Neural progenitor cell (in vitro differentiated cells): ENCODE measurements around the gene PDGFRA. TPM values are rescaled to one million over a fixed set of nuclear protein-coding genes. Genes with fewer than 3 reads are reported as not detected.

Source experiments
- DNase-seq: peaks from one replicate; pipeline ENCODE4 v3.0.0-alpha.2; 2016; ENCODE audit warnings: low spot score
- H2AFZ ChIP-seq: fragments of 200-600 bp; sonication (generic); replicated peaks from 2 replicates; pipeline ENCODE4 v1.6.1; 2016; ENCODE audit warnings: antibody characterized with exemption
- H3F3A ChIP-seq: fragments of 200-600 bp; sonication (generic); 2 replicates; pipeline ENCODE4 v1.6.1; 2016; ENCODE audit warnings: antibody characterized with exemption, low read depth
- H3K27ac ChIP-seq: fragments of 200-600 bp; sonication (generic); 2 replicates; pipeline ENCODE4 v1.5.1; 2016; ENCODE audit warnings: mild to moderate bottlenecking
- H3K27me3 ChIP-seq: fragments of 200-600 bp; sonication (generic); 2 replicates; pipeline ENCODE4 v1.6.1; 2016; ENCODE audit warnings: mild to moderate bottlenecking, moderate library complexity
- H3K36me3 ChIP-seq: fragments of 200-600 bp; sonication (generic); 2 replicates; pipeline ENCODE4 v1.5.1; 2016
- H3K4me1 ChIP-seq: fragments of 200-600 bp; sonication (generic); 2 replicates; pipeline ENCODE4 v1.6.1; 2016; ENCODE audit warnings: mixed run types
- H3K4me2 ChIP-seq: fragments of 200-600 bp; sonication (generic); 2 replicates; pipeline ENCODE4 v1.6.1; 2016
- H3K4me3 ChIP-seq: fragments of 200-600 bp; sonication (generic); 2 replicates; pipeline ENCODE4 v1.5.1; 2016
- H3K79me2 ChIP-seq: fragments of 200-600 bp; sonication (generic); 2 replicates; pipeline ENCODE4 v1.6.1; 2016; ENCODE audit warnings: low read depth
- H3K9ac ChIP-seq: fragments of 200-600 bp; sonication (generic); 2 replicates; pipeline ENCODE4 v1.6.1; 2016
- H3K9me3 ChIP-seq: fragments of 200-600 bp; sonication (generic); 2 replicates; pipeline ENCODE4 v1.5.1; 2016; ENCODE audit warnings: low read depth
- H4K20me1 ChIP-seq: fragments of 200-600 bp; sonication (generic); 2 replicates; pipeline ENCODE4 v1.6.1; 2016; ENCODE audit warnings: low read depth
- H3K27ac Mint-ChIP-seq: 3 replicates; pipeline ENCODE4 v1.8.0; 2021; ENCODE audit warnings: mixed read lengths
- H3K27me3 Mint-ChIP-seq: 2 replicates; pipeline ENCODE4 v1.8.0; 2022; ENCODE audit warnings: low read depth, mild to moderate bottlenecking, inconsistent platforms, moderate library complexity, mixed read lengths; ENCODE audit not compliant: insufficient read depth
- H3K36me3 Mint-ChIP-seq: 3 replicates; pipeline ENCODE4 v1.8.0; 2021; ENCODE audit warnings: mixed read lengths
- H3K4me1 Mint-ChIP-seq: 3 replicates; pipeline ENCODE4 v1.8.0; 2021; ENCODE audit warnings: mixed read lengths
- H3K4me3 Mint-ChIP-seq: 3 replicates; pipeline ENCODE4 v1.8.0; 2021; ENCODE audit warnings: mild to moderate bottlenecking, moderate library complexity, mixed read lengths
- H3K9me3 Mint-ChIP-seq: 3 replicates; pipeline ENCODE4 v1.8.0; 2020; ENCODE audit warnings: mixed read lengths
- EZH2 ChIP-seq: fragments of 200-600 bp; sonication (generic); IDR thresholded peaks from 2 replicates; pipeline ENCODE4 v1.6.1; 2017; ENCODE audit warnings: antibody characterized with exemption, mild to moderate bottlenecking, moderate library complexity
- EZH2phosphoT487 ChIP-seq: fragments of 200-600 bp; sonication (generic); IDR thresholded peaks from 2 replicates; pipeline ENCODE4 v1.6.1; 2017; ENCODE audit warnings: antibody characterized with exemption
- total RNA-seq: library from RNA; depleted of rRNA; stranded (reverse); fragments of >200 nt; gene quantifications from 2 replicates; pipeline ENCODE4 v1.2.3, GENCODE V29; 2015; ENCODE audit warnings: low replicate concordance
- TF ChIP-seq, protein P1 (sequence below): fragments of 200-600 bp; sonication (generic); IDR thresholded peaks from 2 replicates; pipeline ENCODE4 v1.5.1; 2017; ENCODE audit warnings: antibody characterized with exemption, mild to moderate bottlenecking

Gene PDGFRA
- total RNA-seq, 1 donor from 2014 or later: 2.1 TPM

DNA sequence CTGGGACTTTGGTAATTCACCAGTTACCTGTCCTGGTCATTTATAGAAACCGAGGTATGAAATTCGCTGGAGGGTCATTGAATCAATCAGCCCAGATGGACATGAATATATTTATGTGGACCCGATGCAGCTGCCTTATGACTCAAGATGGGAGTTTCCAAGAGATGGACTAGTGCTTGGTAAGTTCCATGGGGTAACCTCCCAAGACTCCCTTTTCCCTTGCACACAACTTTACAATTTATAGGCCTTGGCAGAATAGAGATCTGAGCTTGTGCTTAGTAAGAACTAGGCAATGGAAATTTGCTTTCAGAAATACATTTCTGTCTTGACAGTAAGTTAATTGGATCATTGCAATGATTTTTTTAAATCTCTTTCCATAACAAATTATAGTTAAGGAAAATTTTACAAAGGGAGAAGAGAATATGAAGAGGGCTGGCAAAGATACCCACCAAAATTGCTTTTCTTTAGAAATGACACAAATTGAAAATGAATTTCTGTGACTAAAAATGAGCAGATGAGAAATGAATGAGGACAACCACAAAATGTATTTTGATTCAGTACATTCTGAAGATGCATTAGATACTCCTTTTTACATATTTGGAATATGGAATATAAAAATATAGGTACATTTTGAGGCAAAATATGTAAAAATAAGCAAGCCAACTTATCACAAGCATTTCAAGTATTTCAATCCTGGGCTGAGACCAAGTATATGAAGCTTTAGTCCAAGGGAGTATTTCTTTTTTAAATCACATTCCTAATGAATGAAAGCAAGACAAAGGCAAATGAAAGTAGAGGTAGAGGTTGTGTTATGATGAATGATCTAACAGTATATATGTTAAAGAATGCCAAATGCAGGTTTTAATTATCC, 45.9 kb downstream of the PDGFRA start:
- Histone ChIP-seq H2AFZ (no peak overlapping the region), H4K20me1 (no peaks in the 10 kb centered on the region), H3F3A (peaks cover 13% of the 10 kb centered on the region), H3K4me2 (no peak overlapping the region), H3K27me3 (peaks cover 8% of the 10 kb centered on the region), H3K4me3 (no peak overlapping the region), H3K9ac (no peak overlapping the region), H3K4me1 (no peaks in the 10 kb centered on the region), H3K36me3 (no peaks in the 10 kb centered on the region), H3K27ac (no peak overlapping the region), H3K9me3 (no peaks in the 10 kb centered on the region), H3K79me2 (no peaks in the 10 kb centered on the region)
- no peak for TF ChIP-seq EZH2
- no peak overlapping the region for H3K27ac Mint-ChIP-seq
- no peak for DNase-seq
- peaks cover 4% of the 10 kb centered on the region for H3K27me3 Mint-ChIP-seq
- peaks cover 9% of the 10 kb centered on the region for H3K4me1 Mint-ChIP-seq
- H3K9me3 Mint-ChIP-seq: no peaks in the 10 kb centered on the region
- H3K4me3 Mint-ChIP-seq: no peak overlapping the region
- H3K36me3 Mint-ChIP-seq: peaks cover 10% of the 10 kb centered on the region

DNA sequence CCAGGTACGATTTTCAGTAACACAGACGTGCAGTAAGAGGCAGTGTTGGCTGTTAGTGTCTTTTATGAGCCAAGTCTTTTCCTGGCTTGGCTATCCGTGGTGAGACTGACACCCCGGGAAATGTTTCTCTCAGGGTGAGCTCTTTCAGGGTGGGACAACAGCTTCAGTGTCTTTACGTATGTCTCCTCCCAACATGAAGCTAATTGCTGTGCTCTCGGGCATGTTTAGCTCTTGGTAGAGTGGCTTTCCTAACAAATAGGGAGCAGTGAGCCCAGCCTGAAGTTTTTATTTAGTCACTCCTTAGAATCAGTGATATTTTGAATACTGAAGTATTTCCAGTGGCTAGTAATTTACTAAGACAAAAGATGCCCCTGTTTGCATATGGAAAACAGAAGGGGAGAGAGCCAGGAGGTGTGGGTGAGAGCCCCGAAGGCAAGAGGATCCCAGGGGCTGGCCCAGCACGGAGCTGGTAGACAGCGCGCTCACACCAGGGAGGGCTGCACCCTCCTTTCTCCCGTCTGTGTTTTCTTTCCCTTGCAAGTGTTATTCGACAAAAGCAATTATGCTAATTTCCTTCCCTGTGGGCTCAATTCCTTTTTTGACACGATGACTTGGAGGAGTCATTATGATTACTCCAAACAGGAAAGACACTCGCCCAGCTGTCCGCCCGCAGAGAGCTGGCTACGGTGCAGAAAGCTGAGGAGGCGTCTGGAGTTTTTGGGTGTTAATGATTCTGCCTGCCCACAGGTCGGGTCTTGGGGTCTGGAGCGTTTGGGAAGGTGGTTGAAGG, 47.7 kb downstream of the PDGFRA start:
- H3K36me3 Mint-ChIP-seq: peaks cover 13% of the 10 kb centered on the region
- H3K9me3 Mint-ChIP-seq: peaks cover under 1% of the 10 kb centered on the region
- TF ChIP-seq, protein P1, sequence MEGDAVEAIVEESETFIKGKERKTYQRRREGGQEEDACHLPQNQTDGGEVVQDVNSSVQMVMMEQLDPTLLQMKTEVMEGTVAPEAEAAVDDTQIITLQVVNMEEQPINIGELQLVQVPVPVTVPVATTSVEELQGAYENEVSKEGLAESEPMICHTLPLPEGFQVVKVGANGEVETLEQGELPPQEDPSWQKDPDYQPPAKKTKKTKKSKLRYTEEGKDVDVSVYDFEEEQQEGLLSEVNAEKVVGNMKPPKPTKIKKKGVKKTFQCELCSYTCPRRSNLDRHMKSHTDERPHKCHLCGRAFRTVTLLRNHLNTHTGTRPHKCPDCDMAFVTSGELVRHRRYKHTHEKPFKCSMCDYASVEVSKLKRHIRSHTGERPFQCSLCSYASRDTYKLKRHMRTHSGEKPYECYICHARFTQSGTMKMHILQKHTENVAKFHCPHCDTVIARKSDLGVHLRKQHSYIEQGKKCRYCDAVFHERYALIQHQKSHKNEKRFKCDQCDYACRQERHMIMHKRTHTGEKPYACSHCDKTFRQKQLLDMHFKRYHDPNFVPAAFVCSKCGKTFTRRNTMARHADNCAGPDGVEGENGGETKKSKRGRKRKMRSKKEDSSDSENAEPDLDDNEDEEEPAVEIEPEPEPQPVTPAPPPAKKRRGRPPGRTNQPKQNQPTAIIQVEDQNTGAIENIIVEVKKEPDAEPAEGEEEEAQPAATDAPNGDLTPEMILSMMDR: no peak
- no peak for TF ChIP-seq EZH2
- Histone ChIP-seq H2AFZ (peak overlapping the region; percentile 74), H3K4me3 (peak overlapping the region; percentile 32), H3K9me3 (no peaks in the 10 kb centered on the region), H3K79me2 (no peaks in the 10 kb centered on the region), H3K4me2 (peak overlapping the region; percentile 73), H4K20me1 (no peaks in the 10 kb centered on the region), H3K27ac (no peak overlapping the region), H3K4me1 (no peaks in the 10 kb centered on the region), H3F3A (peaks cover 13% of the 10 kb centered on the region), H3K9ac (no peak overlapping the region), H3K27me3 (peaks cover 8% of the 10 kb centered on the region), H3K36me3 (no peaks in the 10 kb centered on the region)
- DNase-seq: peak; percentile 19
- peaks cover 9% of the 10 kb centered on the region for H3K4me1 Mint-ChIP-seq
- H3K27ac Mint-ChIP-seq: no peak overlapping the region
- peaks cover 4% of the 10 kb centered on the region for H3K27me3 Mint-ChIP-seq
- no peak overlapping the region for H3K4me3 Mint-ChIP-seq

DNA sequence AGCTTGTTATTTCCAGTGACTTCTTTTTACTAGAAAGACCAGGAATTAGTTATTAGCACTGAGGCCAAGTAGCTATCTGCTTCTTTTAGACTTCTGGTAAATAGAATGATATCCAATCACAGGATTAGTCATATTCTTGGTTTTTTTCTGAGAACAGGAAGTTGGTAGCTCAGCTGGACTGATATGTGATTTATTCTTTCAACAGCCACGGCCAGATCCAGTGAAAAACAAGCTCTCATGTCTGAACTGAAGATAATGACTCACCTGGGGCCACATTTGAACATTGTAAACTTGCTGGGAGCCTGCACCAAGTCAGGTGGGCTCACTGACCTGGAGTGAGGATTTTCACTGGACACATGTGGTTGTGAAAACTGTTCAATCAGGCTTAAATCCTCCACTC, 48.6 kb downstream of the PDGFRA start:
- peaks cover 4% of the 10 kb centered on the region for H3K27me3 Mint-ChIP-seq
- H3K36me3 ChIP-seq: no peaks in the 10 kb centered on the region
- H3K4me3 ChIP-seq: peak overlapping the region; percentile 32
- no peaks in the 10 kb centered on the region for H3K79me2 ChIP-seq
- TF ChIP-seq EZH2: no peak
- TF ChIP-seq, protein P1: no peak
- no peak for TF ChIP-seq EZH2phosphoT487
- H2AFZ ChIP-seq: no peak overlapping the region
- H3K27me3 ChIP-seq: peaks cover 8% of the 10 kb centered on the region
- no peak overlapping the region for H3K27ac Mint-ChIP-seq
- no peak overlapping the region for H3K27ac ChIP-seq
- DNase-seq: no peak
- H3K36me3 Mint-ChIP-seq: peaks cover 12% of the 10 kb centered on the region
- H3K4me2 ChIP-seq: peak overlapping the region; percentile 73
- peaks cover 13% of the 10 kb centered on the region for H3F3A ChIP-seq
- H3K9ac ChIP-seq: no peak overlapping the region
- H4K20me1 ChIP-seq: no peaks in the 10 kb centered on the region
- H3K4me3 Mint-ChIP-seq: no peak overlapping the region
- H3K9me3 Mint-ChIP-seq: peaks cover 9% of the 10 kb centered on the region
- no peaks in the 10 kb centered on the region for H3K9me3 ChIP-seq
- peaks cover 9% of the 10 kb centered on the region for H3K4me1 Mint-ChIP-seq
- no peaks in the 10 kb centered on the region for H3K4me1 ChIP-seq
